CD4-positive, alpha-beta T cell (primary cell): ENCODE results near the gene PWWP2B. TPM values are rescaled to one million over a fixed set of nuclear protein-coding genes. Genes with fewer than 3 reads are reported as not detected.

Source experiments
- ATAC-seq: fragments of 200-7000 bp; cut with Tn5 transposase; one replicate; pipeline ENCODE4 v1.10.0; 2022; ENCODE audit warnings: mild to moderate bottlenecking; ENCODE audit not compliant: poor library complexity
- CTCF ChIA-PET: fragments of 350-600 bp; sonication (Branson Sonifier 250); formaldehyde crosslinking; loops from one replicate; lab custom pipeline; 2021; ENCODE audit warnings: antibody characterized with exemption, inconsistent platforms; lab: Charles Lee
- POLR2A ChIA-PET: fragments of 350-600 bp; sonication (Branson Sonifier 250); formaldehyde crosslinking; loops from one replicate; lab custom pipeline; 2021; ENCODE audit warnings: antibody characterized with exemption, inconsistent platforms; lab: Charles Lee
- DNase-seq, 14 experiments: peaks; one replicate each; pipeline ENCODE4 v3.0.0-alpha.2; 2013 to 2020; ENCODE audit warnings: mixed read lengths in 2 of 14
- H3K27ac ChIP-seq, 2 donors: one replicate each; pipeline versions ENCODE4 v1.5.1 to v1.7.0; 2013; ENCODE audit warnings: low read length in 2 of 2, low read depth in 1 of 2, mild to moderate bottlenecking in 1 of 2
- H3K27me3 ChIP-seq, 2 experiments: 1 replicate in 1 of 2; 2 replicates in 1 of 2; pipeline versions ENCODE4 v1.6.1 to v1.7.0; 2013; ENCODE audit warnings: low read length in 2 of 2, control low read depth in 1 of 2, mild to moderate bottlenecking in 1 of 2, moderate library complexity in 1 of 2; ENCODE audit not compliant: insufficient read depth in 2 of 2, control insufficient read depth in 1 of 2
- H3K36me3 ChIP-seq: one replicate; pipeline ENCODE4 v1.6.1; 2013; ENCODE audit warnings: low read length, control low read depth; ENCODE audit not compliant: insufficient read depth
- H3K4me1 ChIP-seq: one replicate; pipeline ENCODE4 v1.6.1; 2013; ENCODE audit warnings: low read length, control low read depth; ENCODE audit not compliant: insufficient read depth
- H3K4me3 ChIP-seq: one replicate; pipeline ENCODE4 v1.5.1; 2013; ENCODE audit warnings: mild to moderate bottlenecking, low read length, moderate library complexity
- H3K9me3 ChIP-seq, 2 experiments: 1 replicate in 1 of 2; 2 replicates in 1 of 2; pipeline versions ENCODE4 v1.6.1 to v1.7.0; 2013; ENCODE audit warnings: low read length in 2 of 2, mild to moderate bottlenecking in 2 of 2, control low read depth in 1 of 2, moderate library complexity in 1 of 2; ENCODE audit not compliant: control insufficient read depth in 1 of 2, insufficient read depth in 1 of 2
- H3K27ac Mint-ChIP-seq: one replicate; pipeline ENCODE4 v1.8.0; 2020; ENCODE audit warnings: mixed read lengths
- H3K27me3 Mint-ChIP-seq: one replicate; pipeline ENCODE4 v1.8.0; 2021; ENCODE audit warnings: mixed read lengths
- H3K36me3 Mint-ChIP-seq: one replicate; pipeline ENCODE4 v1.8.0; 2021; ENCODE audit warnings: low read depth, mixed read lengths
- H3K4me1 Mint-ChIP-seq: one replicate; pipeline ENCODE4 v1.8.0; 2021; ENCODE audit warnings: low read depth, mixed read lengths
- H3K4me3 Mint-ChIP-seq: one replicate; pipeline ENCODE4 v1.8.0; 2020; ENCODE audit warnings: mild to moderate bottlenecking, mixed read lengths
- H3K9me3 Mint-ChIP-seq: one replicate; pipeline ENCODE4 v1.8.0; 2020; ENCODE audit warnings: mixed read lengths
- intact Hi-C, 2 experiments: fragments of 100-400 bp; cut with DNase I in 1 of 2; cut with micrococcal nuclease in 1 of 2; formaldehyde crosslinking; loops; one replicate each; pipeline versions ENCODE4 v1.15.1 to v1.9.0; 2023 to 2025; cut with DNase I, micrococcal nuclease
- total RNA-seq, 174 experiments: library from RNA in 2 of 174; stranded (reverse) in 2 of 174; gene quantifications; one replicate each; pipeline ENCODE4 v1.2.3 and lab custom pipeline; 2021 to 2026
- TF ChIP-seq, protein P1 (sequence below): fragments of 200-600 bp; IDR thresholded peaks from one replicate; pipeline ENCODE4 v1.8.0; 2022; ENCODE audit warnings: antibody characterized with exemption, mild to moderate bottlenecking

PWWP2B gene
- total RNA-seq, 2 experiments from 2014 or later = 19.2 to 19.6 TPM

DNA sequence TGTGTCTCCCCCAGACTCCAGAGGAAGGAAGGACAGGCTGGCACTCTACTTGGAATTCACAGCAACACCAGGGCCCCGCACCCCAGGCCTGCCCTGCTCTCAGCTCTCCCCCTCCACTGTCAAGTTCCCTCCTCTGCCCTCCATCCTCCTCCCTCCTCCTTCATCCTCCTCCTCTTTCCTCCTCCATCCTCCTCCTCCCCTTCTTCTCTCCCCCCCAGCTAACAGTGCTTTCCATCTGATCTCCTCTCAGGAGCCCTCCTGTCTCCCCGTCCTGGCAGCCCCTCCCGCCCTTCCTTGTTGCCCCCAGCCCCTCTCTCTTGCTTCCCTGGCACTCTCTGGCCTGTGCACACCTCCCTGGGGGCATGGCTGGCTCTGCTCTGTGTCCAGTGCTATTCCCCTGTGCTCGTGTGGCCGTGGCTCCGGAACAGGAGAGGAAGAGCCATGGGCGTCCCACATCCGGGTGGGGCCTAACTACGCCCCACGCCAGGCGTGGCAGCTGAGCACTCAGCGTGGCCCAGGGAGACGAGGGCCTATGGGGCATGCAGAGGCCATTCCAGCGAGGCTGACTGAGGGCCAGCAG, 64.2 kb downstream of the PWWP2B start:
- Mint-ChIP-seq H3K27ac (no peak overlapping the region), H3K36me3 (no peaks in the 10 kb centered on the region), H3K4me3 (no peak overlapping the region), H3K9me3 (no peaks in the 10 kb centered on the region), H3K4me1 (no peaks in the 10 kb centered on the region), H3K27me3 (no peaks in the 10 kb centered on the region)
- Histone ChIP-seq H3K4me1 (peaks cover 8% of the 10 kb centered on the region), H3K36me3 (no peaks in the 10 kb centered on the region), H3K4me3 (no peak overlapping the region), H3K27me3 (no peaks in the 10 kb centered on the region), H3K27ac (no peak overlapping the region), H3K9me3 (no peaks in the 10 kb centered on the region)
- TF ChIP-seq, protein P1, sequence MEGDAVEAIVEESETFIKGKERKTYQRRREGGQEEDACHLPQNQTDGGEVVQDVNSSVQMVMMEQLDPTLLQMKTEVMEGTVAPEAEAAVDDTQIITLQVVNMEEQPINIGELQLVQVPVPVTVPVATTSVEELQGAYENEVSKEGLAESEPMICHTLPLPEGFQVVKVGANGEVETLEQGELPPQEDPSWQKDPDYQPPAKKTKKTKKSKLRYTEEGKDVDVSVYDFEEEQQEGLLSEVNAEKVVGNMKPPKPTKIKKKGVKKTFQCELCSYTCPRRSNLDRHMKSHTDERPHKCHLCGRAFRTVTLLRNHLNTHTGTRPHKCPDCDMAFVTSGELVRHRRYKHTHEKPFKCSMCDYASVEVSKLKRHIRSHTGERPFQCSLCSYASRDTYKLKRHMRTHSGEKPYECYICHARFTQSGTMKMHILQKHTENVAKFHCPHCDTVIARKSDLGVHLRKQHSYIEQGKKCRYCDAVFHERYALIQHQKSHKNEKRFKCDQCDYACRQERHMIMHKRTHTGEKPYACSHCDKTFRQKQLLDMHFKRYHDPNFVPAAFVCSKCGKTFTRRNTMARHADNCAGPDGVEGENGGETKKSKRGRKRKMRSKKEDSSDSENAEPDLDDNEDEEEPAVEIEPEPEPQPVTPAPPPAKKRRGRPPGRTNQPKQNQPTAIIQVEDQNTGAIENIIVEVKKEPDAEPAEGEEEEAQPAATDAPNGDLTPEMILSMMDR = no peak
- CTCF ChIA-PET = interaction anchor here (0.7 kb wide), 1 partner anchor 18 kb away, joined by 3 read pairs; no protein-coding TSS in a partner anchor
- intact Hi-C loops = no loop called here
- ATAC-seq = no peak
- peak in 1 of 14 experiments; percentile 3 for DNase-seq
- POLR2A ChIA-PET = no interaction called here

DNA sequence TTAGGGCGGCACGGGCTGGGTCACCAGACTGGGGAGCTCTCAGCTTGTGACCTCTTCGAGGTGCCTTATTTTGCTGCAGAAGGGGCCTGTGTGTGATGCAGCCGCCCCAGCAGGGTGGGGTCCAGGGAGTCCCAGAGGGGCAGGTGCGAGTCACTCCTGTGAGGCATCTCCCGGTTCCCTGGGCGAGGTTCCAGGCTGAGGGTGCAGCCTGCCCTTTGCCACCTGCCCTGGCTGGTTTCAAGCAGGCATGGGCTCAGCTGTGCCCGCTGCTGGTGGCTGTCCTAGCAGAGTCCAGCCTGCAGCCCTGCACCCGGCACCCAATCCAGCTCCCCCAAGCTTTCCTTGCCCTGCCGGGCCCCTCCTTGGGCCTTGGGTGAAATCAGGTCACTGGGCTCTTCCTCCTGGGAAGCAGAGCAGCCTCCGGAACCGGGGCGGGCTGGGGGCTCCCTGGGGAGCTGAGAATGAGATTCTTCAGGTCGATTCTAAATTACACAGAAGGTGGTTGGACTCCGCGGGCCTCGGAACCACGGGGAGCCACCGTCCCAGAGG, 64.8 kb downstream of the PWWP2B start:
- Histone ChIP-seq H3K27me3 (no peaks in the 10 kb centered on the region), H3K36me3 (no peaks in the 10 kb centered on the region), H3K9me3 (no peaks in the 10 kb centered on the region), H3K4me1 (peaks cover 8% of the 10 kb centered on the region), H3K27ac (no peak overlapping the region), H3K4me3 (no peak overlapping the region)
- ChIA-PET POLR2A (no interaction called here), CTCF (no interaction called here)
- Mint-ChIP-seq H3K4me3 (no peak overlapping the region), H3K4me1 (no peaks in the 10 kb centered on the region), H3K36me3 (no peaks in the 10 kb centered on the region), H3K27ac (no peak overlapping the region), H3K27me3 (no peaks in the 10 kb centered on the region), H3K9me3 (no peaks in the 10 kb centered on the region)
- DNase-seq (peak in 1 of 14 experiments; percentile 2), ATAC-seq (no peak)
- TF ChIP-seq, protein P1 = no peak
- intact Hi-C loops = no loop called here

DNA sequence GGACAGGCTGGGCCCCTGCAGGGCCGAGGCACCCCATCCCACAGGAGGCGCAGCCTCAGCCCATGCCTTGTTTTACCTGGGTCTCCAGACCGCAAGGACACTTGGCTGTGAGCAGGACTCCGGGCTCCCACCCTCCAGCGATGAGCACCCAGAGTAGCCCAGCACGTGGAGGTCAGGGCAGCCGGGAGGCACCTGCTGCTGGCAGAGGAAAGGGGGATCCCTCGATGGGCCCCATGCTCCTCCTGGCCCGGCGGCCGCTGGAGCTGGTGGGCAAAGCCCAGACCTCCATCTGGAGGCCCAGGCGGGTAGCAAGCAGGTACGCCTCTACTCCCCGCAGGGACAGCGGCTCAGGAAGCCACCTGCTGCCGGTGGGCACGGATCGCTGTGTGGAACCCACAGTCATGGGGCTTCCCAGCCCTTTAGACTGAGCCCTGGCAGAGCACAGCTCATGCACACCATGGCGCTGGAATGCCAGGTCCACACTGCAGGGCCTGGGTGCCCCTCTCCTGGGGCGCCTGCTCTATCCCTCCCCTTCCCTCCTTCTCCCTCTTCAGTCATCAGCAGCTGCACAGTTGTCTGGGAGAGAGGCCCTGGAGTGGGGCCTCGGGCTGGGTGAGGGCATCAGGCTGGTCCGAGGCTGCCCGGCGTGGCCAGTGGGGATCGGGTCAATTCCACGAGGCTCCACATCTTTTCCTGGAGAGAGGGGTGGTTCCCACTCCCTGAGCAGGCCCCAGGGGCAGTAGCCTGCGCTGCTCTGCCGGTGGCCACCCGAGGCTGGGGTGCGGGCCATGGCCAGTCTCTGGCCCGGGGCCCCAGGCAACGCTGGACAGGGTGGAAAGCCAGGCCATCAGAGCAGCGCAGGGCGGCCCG, 65.7 kb downstream of the PWWP2B start:
- no peak overlapping the region for H3K4me3 ChIP-seq
- Mint-ChIP-seq H3K4me3 (no peak overlapping the region), H3K27ac (no peak overlapping the region), H3K9me3 (no peaks in the 10 kb centered on the region), H3K4me1 (no peaks in the 10 kb centered on the region), H3K36me3 (no peaks in the 10 kb centered on the region), H3K27me3 (no peaks in the 10 kb centered on the region)
- intact Hi-C loops = no loop called here
- ChIA-PET POLR2A (no interaction called here), CTCF (no interaction called here)
- no peaks in the 10 kb centered on the region for H3K27me3 ChIP-seq
- H3K9me3 ChIP-seq = no peaks in the 10 kb centered on the region
- peak in 1 of 14 experiments; percentile 3 for DNase-seq
- TF ChIP-seq, protein P1 = no peak
- H3K27ac ChIP-seq = no peak overlapping the region
- no peaks in the 10 kb centered on the region for H3K36me3 ChIP-seq
- ATAC-seq = no peak
- H3K4me1 ChIP-seq = peaks cover 8% of the 10 kb centered on the region
